K562 (cell line): ENCODE data around the gene NOMO2. TPM values are rescaled to one million over a fixed set of nuclear protein-coding genes. Genes with fewer than 3 reads are reported as not detected.
"Not testable (repeated sequence)": the region's sequence is repeated elsewhere in the genome, so short reads cannot be mapped to it uniquely, and the experiment has no call there.

Experiments
- ATAC-seq: fragments of 200-7000 bp; cut with Tn5 transposase; 3 replicates; pipeline ENCODE4 v1.9.1; 2020; ENCODE audit warnings: moderate library complexity
- BruUV-seq: library from RNA; stranded (reverse); fragments of 400-500 nt; replicated peaks from 2 replicates; lab custom pipeline; 2021; lab: Mats Ljungman, UMichigan
- CTCF ChIA-PET: fragments of 300-600 bp; formaldehyde crosslinking; extraction: SDS; loops from one replicate; lab custom pipeline; 2021; ENCODE audit warnings: low intra/inter-chr PET ratio; lab: Yijun Ruan, JAX
- POLR2A ChIA-PET: fragments of 300-600, 350-650 bp; sonication (Branson Sonifier 250); formaldehyde crosslinking; extraction: SDS; loops from one replicate; lab custom pipeline; 2021; ENCODE audit warnings: antibody characterized with exemption, inconsistent platforms; lab: Yijun Ruan, JAX
- DNase-seq, 4 experiments: peaks; one replicate each; pipeline versions ENCODE4 v3.0.0 to v3.0.0-alpha.2; 2011 to 2018; ENCODE audit warnings: low spot score in 3 of 4, mixed read lengths in 3 of 4; ENCODE audit errors: extremely low read depth in 1 of 4
- FAIRE-seq: peaks from 2 replicates; lab custom pipeline; 2011; peaks lifted over from hg19 to GRCh38; lab: Jason Lieb, UNC
- H2AFZ ChIP-seq: 2 replicates; pipeline ENCODE4 v1.6.0; 2011; ENCODE audit warnings: low read depth, low read length, control low read depth, inconsistent platforms
- H3K27ac ChIP-seq: fragments of 200-600 bp; 3 replicates; pipeline ENCODE4 v1.8.0; 2011; ENCODE audit warnings: low read depth, mild to moderate bottlenecking, control low read depth, inconsistent platforms, low read length, moderate library complexity, mixed read lengths; ENCODE audit errors: extremely low read depth
- H3K27me3 ChIP-seq, 2 experiments: fragments of 300-600 bp in 1 of 2; 2 replicates in 1 of 2; 3 replicates in 1 of 2; pipeline versions ENCODE4 v1.6.0 to v1.8.0; 2011; ENCODE audit warnings: inconsistent platforms in 2 of 2, low read length in 2 of 2, mild to moderate bottlenecking in 1 of 2, mixed read lengths in 1 of 2, moderate library complexity in 1 of 2; ENCODE audit not compliant: control insufficient read depth in 2 of 2, insufficient read depth in 2 of 2
- H3K36me3 ChIP-seq: fragments of 300-600 bp; 3 replicates; pipeline ENCODE4 v1.8.0; 2011; ENCODE audit warnings: mild to moderate bottlenecking, low read length, inconsistent platforms; ENCODE audit not compliant: control insufficient read depth, insufficient read depth
- H3K4me1 ChIP-seq, 2 experiments: fragments of 200-600 bp in 1 of 2; replicated peaks in 1 of 2; 2 replicates in 1 of 2; 3 replicates in 1 of 2; pipeline versions ENCODE4 v1.5.1 to v1.8.0; 2011; ENCODE audit warnings: inconsistent platforms in 2 of 2, low read length in 2 of 2, mild to moderate bottlenecking in 1 of 2, mixed read lengths in 1 of 2, moderate library complexity in 1 of 2; ENCODE audit not compliant: control insufficient read depth in 2 of 2, insufficient read depth in 2 of 2
- H3K4me2 ChIP-seq: 2 replicates; pipeline ENCODE4 v1.6.1; 2011; ENCODE audit warnings: low read length, control low read depth, inconsistent platforms, mixed read lengths; ENCODE audit not compliant: insufficient read depth
- H3K4me3 ChIP-seq: fragments of 200-600 bp; sonication (generic), shearing (Covaris generic); 2 replicates; pipeline ENCODE4 v1.5.1; 2016; ENCODE audit warnings: control low read depth, inconsistent platforms
- H3K79me2 ChIP-seq: fragments of 200-600 bp; 3 replicates; pipeline ENCODE4 v1.8.0; 2011; ENCODE audit warnings: low read length, inconsistent platforms; ENCODE audit not compliant: control insufficient read depth, insufficient read depth
- H3K9ac ChIP-seq, 2 experiments: 2 replicates each; pipeline versions ENCODE4 v1.6.0 to v1.6.1; 2011; ENCODE audit warnings: low read depth in 2 of 2, low read length in 2 of 2, control low read depth in 1 of 2, inconsistent platforms in 1 of 2, mild to moderate bottlenecking in 1 of 2, mixed read lengths in 1 of 2; ENCODE audit not compliant: insufficient read depth in 1 of 2
- H3K9me1 ChIP-seq: one replicate; pipeline ENCODE4 v1.6.0; 2011; ENCODE audit warnings: inconsistent platforms, mild to moderate bottlenecking, low read length, moderate library complexity; ENCODE audit not compliant: control insufficient read depth, insufficient read depth
- H3K9me3 ChIP-seq: replicated peaks from 2 replicates; pipeline ENCODE4 v1.5.1; 2011; ENCODE audit warnings: low read depth, low read length, inconsistent platforms; ENCODE audit not compliant: control insufficient read depth, insufficient read depth
- H4K20me1 ChIP-seq: replicated peaks from 2 replicates; pipeline ENCODE4 v1.6.1; 2011; ENCODE audit warnings: low read length, inconsistent platforms, mixed read lengths; ENCODE audit not compliant: control insufficient read depth, insufficient read depth
- MAZ ChIP-seq, 2 experiments: fragments of 450-650 bp in 1 of 2; sonication (generic) in 1 of 2; formaldehyde crosslinking; IDR thresholded peaks in 1 of 2; conservative IDR thresholded peaks in 1 of 2; 2 replicates each; pipeline versions ENCODE4 v1.4.0 to v1.5.0; 2020; ENCODE audit warnings: mild to moderate bottlenecking in 1 of 2, missing genetic modification reagents in 1 of 2
- NR2C2 ChIP-seq, 2 experiments: fragments of 200-800 bp in 1 of 2; sonication (Bioruptor generic) in 1 of 2; sonication (generic) in 1 of 2; formaldehyde crosslinking in 1 of 2; IDR thresholded peaks; 2 replicates each; pipeline versions ENCODE4 v1.6.1 to v1.8.0; 2016 to 2022; ENCODE audit warnings: mild to moderate bottlenecking in 1 of 2, missing compliant biosample characterization in 1 of 2, missing genetic modification characterization in 1 of 2, missing genetic modification reagents in 1 of 2
- SMARCE1 ChIP-seq: fragments of 450-650 bp; IDR thresholded peaks from 2 replicates; pipeline ENCODE4 v1.7.1; 2016; ENCODE audit warnings: mild to moderate bottlenecking
- WGBS: fragments of 100-300 bp; shearing (Covaris generic); methylation state at CpG from one replicate; pipeline ENCODE4 v1.1.6; 2016; ENCODE audit warnings: low coverage, mixed read lengths; ENCODE audit not compliant: insufficient coverage; ENCODE audit errors: missing lambda C conversion rate; 5-methylcytosine and 5-hydroxymethylcytosine counted together
- in situ Hi-C: fragments of 300-500 bp; cut with MboI; formaldehyde crosslinking; loops from 4 replicates; pipeline ENCODE4 v1.15.0; 2018; ENCODE audit warnings: inconsistent platforms, mixed read lengths
- intact Hi-C: fragments of 100-400 bp; cut with micrococcal nuclease; formaldehyde crosslinking; loops from 2 replicates; pipeline ENCODE4 v1.14.2; 2022
- polyA plus RNA-seq, 8 experiments: library from polyadenylated mRNA; depleted of rRNA in 4 of 8; stranded (reverse) in 5 of 8; unstranded in 3 of 8; fragments of >200 nt; fragmentation: Nextera tagmentation in 2 of 8; fragmentation: Illumina TruSeq in 1 of 8; extraction: Ambion mirVana in 2 of 8; extraction: Trizol in 1 of 8; gene quantifications; 2 replicates each; pipeline versions ENCODE4 v1.2.1 to v1.2.3, GENCODE V29; 2011 to 2014; ENCODE audit warnings: inconsistent platforms in 1 of 8, missing spikeins in 1 of 8
- total RNA-seq, 7 experiments: library from RNA; depleted of rRNA in 6 of 7; stranded (reverse); fragments of >200 nt in 6 of 7; fragmentation: Illumina TruSeq in 2 of 7; extraction: Trizol in 2 of 7; gene quantifications; 2 replicates each; pipeline versions ENCODE4 v1.2.1 to v1.2.3, GENCODE V29; 2011 to 2021; ENCODE audit warnings: low replicate concordance in 1 of 7

Gene NOMO2
- total and polyA plus RNA-seq, 9 of the 15 experiments (the other 6 are each of a cell fraction or from before 2014, with no cell fraction given) = 25.2 to 82.2 (median 44.0) TPM

- TF ChIP-seq MAZ (CRISPR knock-in tag; conservative IDR thresholded peaks at IDR 0.05 in 1 of 2, IDR thresholded peaks at IDR 0.05 in 1 of 2) = 0 out of 4 replicates have a peak, but pooled peaks of 1 of the 2 experiments have one; percentile 27
- TF ChIP-seq SMARCE1 = peak; percentile 77
- not testable (repeated sequence) for TF ChIP-seq NR2C2 (CRISPR knock-in tag; IDR thresholded peaks at IDR 0.05)
- TF ChIP-seq NR2C2 (tag; IDR thresholded peaks at IDR 0.05) = peak; percentile 30; the same call in 1 of the 2 replicates
Observed at GRCh38 chr16:18535519-18536168, 26.3 kb downstream of the NOMO2 start (continued).

DNA sequence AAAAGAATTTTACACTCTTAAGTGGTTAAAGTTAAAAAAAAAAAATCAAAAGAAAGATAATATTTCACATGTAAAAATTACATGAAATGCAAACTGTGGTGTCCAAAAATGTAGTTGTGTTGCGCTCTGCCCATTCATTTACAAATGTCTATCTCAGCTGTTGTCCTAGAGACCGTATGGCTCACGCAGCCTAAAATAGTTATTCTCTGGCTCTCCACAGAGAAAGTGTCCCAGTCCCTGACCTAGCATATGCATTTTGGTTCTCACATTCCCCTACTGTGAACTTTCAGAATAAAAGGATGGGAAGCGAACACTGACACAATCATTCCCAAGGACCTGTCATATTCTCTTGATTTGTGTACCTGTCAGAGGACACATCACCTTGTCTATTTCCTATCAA, 27.6 kb downstream of the NOMO2 start:
- intact Hi-C loops, H3K4me1 ChIP-seq, FAIRE-seq, CTCF ChIA-PET, H3K4me2 ChIP-seq, H3K9me3 ChIP-seq, H3K36me3 ChIP-seq, H3K4me3 ChIP-seq, POLR2A ChIA-PET, ATAC-seq, in situ Hi-C loops, BruUV-seq, H3K79me2 ChIP-seq, H3K9me1 ChIP-seq, DNase-seq, H3K9ac ChIP-seq, H2AFZ ChIP-seq, H3K27me3 ChIP-seq, H4K20me1 ChIP-seq, H3K27ac ChIP-seq: not testable (repeated sequence)
- WGBS = no CpG with 5 or more reads among the region's 4 CpGs

DNA sequence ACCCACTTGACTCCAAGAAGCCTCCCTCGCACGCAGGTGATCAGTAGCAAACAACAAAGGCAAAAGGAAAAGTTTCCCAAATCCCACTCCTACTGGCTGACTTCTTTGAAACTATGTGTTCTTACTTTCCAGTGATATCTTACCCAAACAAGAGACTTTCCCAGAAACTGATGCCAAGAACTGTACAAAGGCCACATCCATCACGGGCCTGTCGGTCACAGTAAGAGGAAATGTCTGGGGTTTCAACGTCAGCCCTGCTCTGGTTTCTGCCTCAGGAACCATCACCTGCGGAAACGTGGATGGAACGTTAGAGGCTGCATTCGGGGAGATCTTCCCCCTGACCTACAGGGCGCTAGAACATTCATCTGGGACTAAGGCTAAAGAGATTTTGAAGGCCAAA, 30.6 kb downstream of the NOMO2 start:
- H3K4me3 ChIP-seq, H2AFZ ChIP-seq, H3K36me3 ChIP-seq, in situ Hi-C loops, H3K9ac ChIP-seq, H3K79me2 ChIP-seq, H3K4me1 ChIP-seq, BruUV-seq, FAIRE-seq, POLR2A ChIA-PET, H3K27ac ChIP-seq, CTCF ChIA-PET, H4K20me1 ChIP-seq, ATAC-seq, intact Hi-C loops, DNase-seq, H3K4me2 ChIP-seq, H3K9me1 ChIP-seq, H3K27me3 ChIP-seq, H3K9me3 ChIP-seq: not testable (repeated sequence)
- WGBS = 100% methylated on average over 1 of the region's 10 CpGs

GRCh38 chr16:18530329-18530728, 31.6 kb downstream of the NOMO2 start:
- ATAC-seq, in situ Hi-C loops, POLR2A ChIA-PET, H3K79me2 ChIP-seq, H3K4me3 ChIP-seq, intact Hi-C loops, H3K4me2 ChIP-seq, H3K9ac ChIP-seq, H3K36me3 ChIP-seq, H3K9me3 ChIP-seq, H4K20me1 ChIP-seq, CTCF ChIA-PET, H3K27me3 ChIP-seq, H2AFZ ChIP-seq, DNase-seq, H3K9me1 ChIP-seq, H3K4me1 ChIP-seq, FAIRE-seq, BruUV-seq, H3K27ac ChIP-seq: not testable (repeated sequence)
- WGBS = 100% methylated on average over 1 of the region's 3 CpGs
